Vagina (tissue), 2 donors: Measurements from ENCODE around the gene PRSS36.

Experiments used
- POLR2A ChIP-seq, 2 donors: fragments of 450-650 bp; IDR thresholded peaks; one replicate each; pipeline ENCODE4 v1.6.1; 2017; ENCODE audit warnings: antibody characterized with exemption in 2 of 2, mild to moderate bottlenecking in 2 of 2, moderate library complexity in 2 of 2
- TF ChIP-seq, protein P1 (sequence below), 3 experiments: fragments of 450-650 bp in 2 of 3; fragments of 200-600 bp in 1 of 3; sonication (generic) in 1 of 3; IDR thresholded peaks; one replicate each; pipeline ENCODE4 v1.5.1; 2017 to 2019; ENCODE audit warnings: antibody characterized with exemption in 3 of 3, mild to moderate bottlenecking in 2 of 3, moderate library complexity in 2 of 3

DNA sequence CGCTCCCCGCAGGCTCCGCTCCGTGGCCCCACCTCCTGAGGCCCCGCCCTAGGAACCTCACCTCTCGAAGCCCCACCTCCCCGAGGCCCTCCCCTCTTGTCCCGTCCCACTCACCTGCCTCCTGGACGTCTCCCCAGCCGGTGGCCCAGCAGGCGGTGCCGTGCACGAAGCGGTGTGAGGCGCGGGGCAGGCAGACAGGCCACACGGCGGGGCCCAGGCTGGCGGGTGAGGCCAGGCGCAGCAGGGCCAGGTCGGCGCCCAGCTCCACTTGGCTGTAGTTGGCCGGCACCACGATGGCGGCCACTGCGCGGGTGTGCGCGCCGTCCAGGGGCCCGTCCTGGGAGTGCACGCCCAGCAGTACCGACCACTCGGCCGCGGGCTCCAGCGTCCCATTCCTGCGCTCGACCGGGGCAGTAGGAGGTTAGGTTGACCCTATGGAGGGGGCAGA, 1.6 kb downstream of the PRSS36 start:
- TF ChIP-seq, protein P1, sequence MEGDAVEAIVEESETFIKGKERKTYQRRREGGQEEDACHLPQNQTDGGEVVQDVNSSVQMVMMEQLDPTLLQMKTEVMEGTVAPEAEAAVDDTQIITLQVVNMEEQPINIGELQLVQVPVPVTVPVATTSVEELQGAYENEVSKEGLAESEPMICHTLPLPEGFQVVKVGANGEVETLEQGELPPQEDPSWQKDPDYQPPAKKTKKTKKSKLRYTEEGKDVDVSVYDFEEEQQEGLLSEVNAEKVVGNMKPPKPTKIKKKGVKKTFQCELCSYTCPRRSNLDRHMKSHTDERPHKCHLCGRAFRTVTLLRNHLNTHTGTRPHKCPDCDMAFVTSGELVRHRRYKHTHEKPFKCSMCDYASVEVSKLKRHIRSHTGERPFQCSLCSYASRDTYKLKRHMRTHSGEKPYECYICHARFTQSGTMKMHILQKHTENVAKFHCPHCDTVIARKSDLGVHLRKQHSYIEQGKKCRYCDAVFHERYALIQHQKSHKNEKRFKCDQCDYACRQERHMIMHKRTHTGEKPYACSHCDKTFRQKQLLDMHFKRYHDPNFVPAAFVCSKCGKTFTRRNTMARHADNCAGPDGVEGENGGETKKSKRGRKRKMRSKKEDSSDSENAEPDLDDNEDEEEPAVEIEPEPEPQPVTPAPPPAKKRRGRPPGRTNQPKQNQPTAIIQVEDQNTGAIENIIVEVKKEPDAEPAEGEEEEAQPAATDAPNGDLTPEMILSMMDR (IDR thresholded peaks at IDR 0.05), result no peak
- TF ChIP-seq POLR2A (IDR thresholded peaks at IDR 0.05), result no peak
